ENCODE results near the gene NCBP2L.

- TF ChIP-seq TAF1 (IDR thresholded peaks at IDR 0.05; ENCODE audit: low read depth) (no peak), REST (IDR thresholded peaks at IDR 0.05; ENCODE audit: low read depth) (no peak), MAX (IDR thresholded peaks at IDR 0.05) (no peak)
Measured at GRCh38 chrX:107764845-107765608, 12.5 kb upstream of the NCBP2L start.
